Suprapubic skin (tissue), 4 donors: ENCODE results near the gene BCKDHA.

Source experiments
- CTCF ChIP-seq, 2 donors: fragments of 200-600 bp in 1 of 2; fragments of 450-650 bp in 1 of 2; sonication (generic) in 1 of 2; IDR thresholded peaks; one replicate each; pipeline ENCODE4 v1.5.1; 2016 to 2019; ENCODE audit warnings: antibody characterized with exemption in 2 of 2, mild to moderate bottlenecking in 1 of 2, moderate library complexity in 1 of 2
- EP300 ChIP-seq: sonication (generic); formaldehyde crosslinking; IDR thresholded peaks from one replicate; pipeline ENCODE4 v1.6.1; 2017; ENCODE audit warnings: antibody characterized with exemption
- POLR2A ChIP-seq, 2 donors: fragments of 450-650 bp; IDR thresholded peaks; one replicate each; pipeline ENCODE4 v1.6.1; 2017; ENCODE audit warnings: antibody characterized with exemption in 2 of 2, mild to moderate bottlenecking in 2 of 2, moderate library complexity in 2 of 2
- POLR2AphosphoS5 ChIP-seq, 3 donors: sonication (generic); formaldehyde crosslinking; IDR thresholded peaks; one replicate each; pipeline ENCODE4 v1.6.1; 2017; ENCODE audit warnings: antibody characterized with exemption in 3 of 3

GRCh38 chr19:41415154-41415571 is 17.5 kb downstream of the BCKDHA start:
- TF ChIP-seq CTCF (IDR thresholded peaks at IDR 0.05) (no peak), POLR2A (IDR thresholded peaks at IDR 0.05) (no peak), EP300 (no peak), POLR2AphosphoS5 (IDR thresholded peaks at IDR 0.05) (no peak)
